KMS-11 (cell line): ENCODE data around the gene FOXN3.

Experiments used
- H2AFZ ChIP-seq: fragments of 200-600 bp; sonication (generic); 2 replicates; pipeline ENCODE4 v1.6.1; 2016; ENCODE audit warnings: antibody characterized with exemption, mixed run types, low read depth
- H3K27ac ChIP-seq: fragments of 200-600 bp; sonication (generic); 2 replicates; pipeline ENCODE4 v1.6.1; 2016; ENCODE audit warnings: mild to moderate bottlenecking, mixed run types
- H3K27me3 ChIP-seq: fragments of 200-600 bp; sonication (generic); 2 replicates; pipeline ENCODE4 v1.6.1; 2017; ENCODE audit warnings: mild to moderate bottlenecking, low read depth, mixed run types, moderate library complexity; ENCODE audit not compliant: insufficient read depth
- H3K36me3 ChIP-seq: fragments of 200-600 bp; sonication (generic); 2 replicates; pipeline ENCODE4 v1.6.1; 2017; ENCODE audit warnings: mild to moderate bottlenecking, mixed run types; ENCODE audit not compliant: insufficient read depth
- H3K4me1 ChIP-seq: fragments of 200-600 bp; sonication (generic); 2 replicates; pipeline ENCODE4 v1.6.1; 2016; ENCODE audit warnings: mild to moderate bottlenecking, low read depth, mixed run types; ENCODE audit not compliant: poor library complexity, severe bottlenecking
- H3K4me2 ChIP-seq: fragments of 200-600 bp; sonication (generic); 2 replicates; pipeline ENCODE4 v1.7.0; 2016; ENCODE audit warnings: mild to moderate bottlenecking, mixed run types
- H3K4me3 ChIP-seq: fragments of 200-600 bp; sonication (generic); IDR thresholded peaks from 2 replicates; pipeline ENCODE4 v1.6.1; 2017; ENCODE audit warnings: low read depth, low read length, mixed read lengths; ENCODE audit not compliant: insufficient read depth
- H3K79me2 ChIP-seq: fragments of 200-600 bp; sonication (generic); 2 replicates; pipeline ENCODE4 v1.6.1; 2016; ENCODE audit warnings: low read depth, mixed run types; ENCODE audit not compliant: insufficient read depth
- H3K9ac ChIP-seq: fragments of 200-600 bp; sonication (generic); 2 replicates; pipeline ENCODE4 v1.6.1; 2016; ENCODE audit warnings: mild to moderate bottlenecking, mixed run types
- H4K20me1 ChIP-seq: fragments of 200-600 bp; sonication (generic); 2 replicates; pipeline ENCODE4 v1.6.1; 2016; ENCODE audit warnings: mild to moderate bottlenecking, mixed run types; ENCODE audit not compliant: insufficient read depth
- CTCF ChIP-seq: fragments of 200-600 bp; sonication (generic); conservative IDR thresholded peaks from 2 replicates; pipeline ENCODE4 v1.6.1; 2017; ENCODE audit warnings: low read depth, mild to moderate bottlenecking, antibody characterized with exemption, low read length, moderate library complexity, mixed read lengths

FOXN3 gene

GRCh38 chr14:89256951-89257350 is 160.1 kb downstream of the FOXN3 start:
- no peak overlapping the region for H3K9ac ChIP-seq
- no peak for TF ChIP-seq CTCF
- no peaks in the 10 kb centered on the region for H3K4me1 ChIP-seq
- H3K27ac ChIP-seq, result no peak overlapping the region
- H3K27me3 ChIP-seq, result no peaks in the 10 kb centered on the region
- no peaks in the 10 kb centered on the region for H3K36me3 ChIP-seq
- H4K20me1 ChIP-seq, result no peaks in the 10 kb centered on the region
- no peaks in the 10 kb centered on the region for H3K79me2 ChIP-seq
- no peak overlapping the region for H2AFZ ChIP-seq
- H3K4me3 ChIP-seq, result no peak overlapping the region
- no peak overlapping the region for H3K4me2 ChIP-seq

- H2AFZ ChIP-seq, result no peak overlapping the region
- no peaks in the 10 kb centered on the region for H3K4me1 ChIP-seq
- H3K36me3 ChIP-seq, result no peaks in the 10 kb centered on the region
- no peaks in the 10 kb centered on the region for H3K27me3 ChIP-seq
- no peak overlapping the region for H3K27ac ChIP-seq
- H3K4me3 ChIP-seq, result no peak overlapping the region
- H3K4me2 ChIP-seq, result no peak overlapping the region
- no peaks in the 10 kb centered on the region for H4K20me1 ChIP-seq
- H3K79me2 ChIP-seq, result no peaks in the 10 kb centered on the region
- no peak overlapping the region for H3K9ac ChIP-seq
- no peak for TF ChIP-seq CTCF
These were observed 160.8 kb downstream of the FOXN3 start for GRCh38 chr14:89256283-89256682.

GRCh38 chr14:89255852-89256251 is 161.2 kb downstream of the FOXN3 start:
- Histone ChIP-seq H2AFZ (no peak overlapping the region), H3K27me3 (no peaks in the 10 kb centered on the region), H3K9ac (no peak overlapping the region), H3K4me2 (no peak overlapping the region), H3K27ac (no peak overlapping the region), H3K4me1 (no peaks in the 10 kb centered on the region), H3K79me2 (no peaks in the 10 kb centered on the region), H3K4me3 (no peak overlapping the region), H3K36me3 (no peaks in the 10 kb centered on the region), H4K20me1 (no peaks in the 10 kb centered on the region)
- no peak for TF ChIP-seq CTCF

GRCh38 chr14:89255012-89255411 is 162.0 kb downstream of the FOXN3 start:
- Histone ChIP-seq H3K9ac (no peak overlapping the region), H3K27ac (no peak overlapping the region), H3K4me3 (no peak overlapping the region), H3K4me1 (no peaks in the 10 kb centered on the region), H3K27me3 (no peaks in the 10 kb centered on the region), H3K4me2 (no peak overlapping the region), H3K36me3 (no peaks in the 10 kb centered on the region), H4K20me1 (no peaks in the 10 kb centered on the region), H2AFZ (no peak overlapping the region), H3K79me2 (no peaks in the 10 kb centered on the region)
- TF ChIP-seq CTCF, result no peak
